Neural cell (in vitro differentiated cells): ENCODE results near the gene FXYD6.

Experiments used
- EP300 ChIP-seq: fragments of 450-650 bp; conservative IDR thresholded peaks from 2 replicates; pipeline ENCODE4 v1.6.1; 2014; ENCODE audit warnings: antibody characterized with exemption, mild to moderate bottlenecking, moderate library complexity; ENCODE audit not compliant: poor library complexity, severe bottlenecking
- EZH2 ChIP-seq: fragments of 200-600, 300-800 bp; shearing (Covaris generic), sonication (generic); IDR thresholded peaks from 2 replicates; pipeline ENCODE4 v1.6.1; 2014; ENCODE audit warnings: antibody characterized with exemption, low read length, borderline replicate concordance, mild to moderate bottlenecking; ENCODE audit not compliant: insufficient read depth, poor library complexity, severe bottlenecking
- RAD21 ChIP-seq: fragments of 450-650 bp; conservative IDR thresholded peaks from 2 replicates; pipeline ENCODE4 v1.6.1; 2014; ENCODE audit warnings: antibody characterized with exemption, mild to moderate bottlenecking, moderate library complexity
- SMC3 ChIP-seq: fragments of 450-650 bp; conservative IDR thresholded peaks from 2 replicates; pipeline ENCODE4 v1.6.1; 2014; ENCODE audit warnings: antibody characterized with exemption, mild to moderate bottlenecking, moderate library complexity; ENCODE audit not compliant: poor library complexity
- TF ChIP-seq, protein P1 (sequence below): fragments of 450-650 bp; IDR thresholded peaks from 2 replicates; pipeline ENCODE4 v1.5.1; 2014; ENCODE audit warnings: antibody characterized with exemption, mild to moderate bottlenecking, moderate library complexity; ENCODE audit not compliant: poor library complexity, severe bottlenecking
- TF ChIP-seq, protein P2 (sequence below): IDR thresholded peaks from 2 replicates; pipeline ENCODE4 v1.6.1; 2012; ENCODE audit warnings: borderline replicate concordance

DNA sequence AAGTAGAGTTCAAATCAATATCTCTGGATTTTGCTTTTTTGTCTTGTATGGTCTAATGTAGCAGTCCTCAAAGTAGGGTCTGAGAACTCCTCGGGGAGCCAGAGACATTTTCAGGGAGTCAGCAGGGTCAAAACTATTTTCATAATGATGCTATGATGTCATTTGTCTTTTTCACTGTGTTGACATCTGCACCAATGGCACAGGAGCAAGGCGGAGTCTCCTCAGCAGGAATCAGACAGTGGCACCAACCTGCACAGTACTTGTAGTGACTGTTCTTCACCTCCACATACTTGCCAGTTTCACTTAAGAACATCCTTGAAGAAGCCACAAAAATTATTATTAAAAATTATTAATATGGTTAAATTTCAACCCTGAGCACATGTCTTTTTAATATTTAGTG lies 14.9 kb upstream of the FXYD6 start:
- TF ChIP-seq, protein P1, sequence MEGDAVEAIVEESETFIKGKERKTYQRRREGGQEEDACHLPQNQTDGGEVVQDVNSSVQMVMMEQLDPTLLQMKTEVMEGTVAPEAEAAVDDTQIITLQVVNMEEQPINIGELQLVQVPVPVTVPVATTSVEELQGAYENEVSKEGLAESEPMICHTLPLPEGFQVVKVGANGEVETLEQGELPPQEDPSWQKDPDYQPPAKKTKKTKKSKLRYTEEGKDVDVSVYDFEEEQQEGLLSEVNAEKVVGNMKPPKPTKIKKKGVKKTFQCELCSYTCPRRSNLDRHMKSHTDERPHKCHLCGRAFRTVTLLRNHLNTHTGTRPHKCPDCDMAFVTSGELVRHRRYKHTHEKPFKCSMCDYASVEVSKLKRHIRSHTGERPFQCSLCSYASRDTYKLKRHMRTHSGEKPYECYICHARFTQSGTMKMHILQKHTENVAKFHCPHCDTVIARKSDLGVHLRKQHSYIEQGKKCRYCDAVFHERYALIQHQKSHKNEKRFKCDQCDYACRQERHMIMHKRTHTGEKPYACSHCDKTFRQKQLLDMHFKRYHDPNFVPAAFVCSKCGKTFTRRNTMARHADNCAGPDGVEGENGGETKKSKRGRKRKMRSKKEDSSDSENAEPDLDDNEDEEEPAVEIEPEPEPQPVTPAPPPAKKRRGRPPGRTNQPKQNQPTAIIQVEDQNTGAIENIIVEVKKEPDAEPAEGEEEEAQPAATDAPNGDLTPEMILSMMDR: no peak
- no peak for TF ChIP-seq EP300
- no peak for TF ChIP-seq EZH2
- TF ChIP-seq SMC3: no peak
- TF ChIP-seq, protein P2, sequence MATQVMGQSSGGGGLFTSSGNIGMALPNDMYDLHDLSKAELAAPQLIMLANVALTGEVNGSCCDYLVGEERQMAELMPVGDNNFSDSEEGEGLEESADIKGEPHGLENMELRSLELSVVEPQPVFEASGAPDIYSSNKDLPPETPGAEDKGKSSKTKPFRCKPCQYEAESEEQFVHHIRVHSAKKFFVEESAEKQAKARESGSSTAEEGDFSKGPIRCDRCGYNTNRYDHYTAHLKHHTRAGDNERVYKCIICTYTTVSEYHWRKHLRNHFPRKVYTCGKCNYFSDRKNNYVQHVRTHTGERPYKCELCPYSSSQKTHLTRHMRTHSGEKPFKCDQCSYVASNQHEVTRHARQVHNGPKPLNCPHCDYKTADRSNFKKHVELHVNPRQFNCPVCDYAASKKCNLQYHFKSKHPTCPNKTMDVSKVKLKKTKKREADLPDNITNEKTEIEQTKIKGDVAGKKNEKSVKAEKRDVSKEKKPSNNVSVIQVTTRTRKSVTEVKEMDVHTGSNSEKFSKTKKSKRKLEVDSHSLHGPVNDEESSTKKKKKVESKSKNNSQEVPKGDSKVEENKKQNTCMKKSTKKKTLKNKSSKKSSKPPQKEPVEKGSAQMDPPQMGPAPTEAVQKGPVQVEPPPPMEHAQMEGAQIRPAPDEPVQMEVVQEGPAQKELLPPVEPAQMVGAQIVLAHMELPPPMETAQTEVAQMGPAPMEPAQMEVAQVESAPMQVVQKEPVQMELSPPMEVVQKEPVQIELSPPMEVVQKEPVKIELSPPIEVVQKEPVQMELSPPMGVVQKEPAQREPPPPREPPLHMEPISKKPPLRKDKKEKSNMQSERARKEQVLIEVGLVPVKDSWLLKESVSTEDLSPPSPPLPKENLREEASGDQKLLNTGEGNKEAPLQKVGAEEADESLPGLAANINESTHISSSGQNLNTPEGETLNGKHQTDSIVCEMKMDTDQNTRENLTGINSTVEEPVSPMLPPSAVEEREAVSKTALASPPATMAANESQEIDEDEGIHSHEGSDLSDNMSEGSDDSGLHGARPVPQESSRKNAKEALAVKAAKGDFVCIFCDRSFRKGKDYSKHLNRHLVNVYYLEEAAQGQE: no peak
- TF ChIP-seq RAD21: no peak
